ENCODE results near the gene DNAJC1. TPM values are rescaled to one million over a fixed set of nuclear protein-coding genes. Genes with fewer than 3 reads are reported as not detected.

Gene DNAJC1
- total RNA-seq, 1 experiment from 2014 or later, result 57.8 TPM

GRCh38 chr10:21808550-21808949, 195.0 kb downstream of the DNAJC1 start:
- no peak for TF ChIP-seq CTCF (IDR thresholded peaks at IDR 0.05; ENCODE audit: unreplicated experiment)
- Mint-ChIP-seq H3K27ac (ENCODE audit: low read depth, unreplicated experiment) (no peak overlapping the region), H3K4me1 (ENCODE audit: insufficient read depth, unreplicated experiment) (peaks cover 15% of the 10 kb centered on the region), H3K36me3 (ENCODE audit: insufficient read depth, unreplicated experiment) (peaks cover 12% of the 10 kb centered on the region), H3K27me3 (ENCODE audit: insufficient read depth, unreplicated experiment) (no peaks in the 10 kb centered on the region), H3K9me3 (ENCODE audit: unreplicated experiment) (no peaks in the 10 kb centered on the region), H3K4me3 (ENCODE audit: unreplicated experiment) (no peak overlapping the region)
- POLR2A ChIA-PET, result no interaction called here
- BruUV-seq (replicated peaks), result no TSS peak
- CTCF ChIA-PET, result no interaction called here
- intact Hi-C loops (cut with micrococcal nuclease), result no loop called here
- no peak for DNase-seq (ENCODE audit: unreplicated experiment)

- BruUV-seq (replicated peaks), result no TSS peak
- Mint-ChIP-seq H3K27me3 (ENCODE audit: insufficient read depth, unreplicated experiment) (no peaks in the 10 kb centered on the region), H3K4me1 (ENCODE audit: insufficient read depth, unreplicated experiment) (peaks cover 15% of the 10 kb centered on the region), H3K27ac (ENCODE audit: low read depth, unreplicated experiment) (no peak overlapping the region), H3K36me3 (ENCODE audit: insufficient read depth, unreplicated experiment) (peaks cover 12% of the 10 kb centered on the region), H3K9me3 (ENCODE audit: unreplicated experiment) (no peaks in the 10 kb centered on the region), H3K4me3 (ENCODE audit: unreplicated experiment) (no peak overlapping the region)
- intact Hi-C loops (cut with micrococcal nuclease), result no loop called here
- CTCF ChIA-PET, result no interaction called here
- POLR2A ChIA-PET, result interaction anchor here (0.6 kb wide), 1 partner anchor 51 kb away, joined by 3 read pairs; no protein-coding TSS in a partner anchor
- TF ChIP-seq CTCF (IDR thresholded peaks at IDR 0.05; ENCODE audit: unreplicated experiment), result no peak
- no peak for DNase-seq (ENCODE audit: unreplicated experiment)
These were observed 196.3 kb downstream of the DNAJC1 start for GRCh38 chr10:21807180-21807579.

- BruUV-seq (replicated peaks), result no TSS peak
- ChIA-PET POLR2A (interaction anchor here (1.2 kb wide), 1 partner anchor 11 kb away, joined by 4 read pairs; no protein-coding TSS in a partner anchor), CTCF (no interaction called here)
- TF ChIP-seq CTCF (IDR thresholded peaks at IDR 0.05; ENCODE audit: unreplicated experiment), result no peak
- H3K36me3 Mint-ChIP-seq (ENCODE audit: insufficient read depth, unreplicated experiment), result peaks cover 6% of the 10 kb centered on the region
- no peaks in the 10 kb centered on the region for H3K4me1 Mint-ChIP-seq (ENCODE audit: insufficient read depth, unreplicated experiment)
- H3K27me3 Mint-ChIP-seq (ENCODE audit: insufficient read depth, unreplicated experiment), result no peaks in the 10 kb centered on the region
- H3K27ac Mint-ChIP-seq (ENCODE audit: low read depth, unreplicated experiment), result no peak overlapping the region
- DNase-seq (ENCODE audit: unreplicated experiment), result no peak
- H3K9me3 Mint-ChIP-seq (ENCODE audit: unreplicated experiment), result peaks cover 2% of the 10 kb centered on the region
- intact Hi-C loops (cut with micrococcal nuclease), result no loop called here
- no peak overlapping the region for H3K4me3 Mint-ChIP-seq (ENCODE audit: unreplicated experiment)
These were observed 200.2 kb downstream of the DNAJC1 start for GRCh38 chr10:21803374-21803773.

- intact Hi-C loops (cut with micrococcal nuclease), result no loop called here
- Mint-ChIP-seq H3K4me1 (ENCODE audit: insufficient read depth, unreplicated experiment) (no peaks in the 10 kb centered on the region), H3K9me3 (ENCODE audit: unreplicated experiment) (peaks cover 8% of the 10 kb centered on the region), H3K36me3 (ENCODE audit: insufficient read depth, unreplicated experiment) (peaks cover 13% of the 10 kb centered on the region), H3K27ac (ENCODE audit: low read depth, unreplicated experiment) (no peak overlapping the region), H3K27me3 (ENCODE audit: insufficient read depth, unreplicated experiment) (no peaks in the 10 kb centered on the region), H3K4me3 (ENCODE audit: unreplicated experiment) (no peak overlapping the region)
- TF ChIP-seq CTCF (IDR thresholded peaks at IDR 0.05; ENCODE audit: unreplicated experiment), result no peak
- no peak for DNase-seq (ENCODE audit: unreplicated experiment)
- POLR2A ChIA-PET, result interaction anchor here (0.6 kb wide), 1 partner anchor 105 kb away, joined by 4 read pairs; no protein-coding TSS in a partner anchor
- no TSS peak for BruUV-seq (replicated peaks)
- CTCF ChIA-PET, result no interaction called here
These were observed 201.9 kb downstream of the DNAJC1 start for GRCh38 chr10:21801609-21802008.

Measured in MCF 10A (cell line).